Ishikawa (cell line): Measurements from ENCODE around the gene RPS15.

Experiments
- CEBPB ChIP-seq: IDR thresholded peaks from 2 replicates; pipeline ENCODE4 v1.6.1; 2012
- CREB1 ChIP-seq: IDR thresholded peaks from 2 replicates; pipeline ENCODE4 v1.6.1; 2012; ENCODE audit warnings: low read depth
- EGR1 ChIP-seq: IDR thresholded peaks from 2 replicates; pipeline ENCODE4 v1.6.1; 2012
- EP300 ChIP-seq: IDR thresholded peaks from 2 replicates; pipeline ENCODE4 v1.6.1; 2012; ENCODE audit warnings: borderline replicate concordance
- FOXM1 ChIP-seq: IDR thresholded peaks from 2 replicates; pipeline ENCODE4 v1.6.1; 2012; ENCODE audit warnings: low read depth, borderline replicate concordance
- NFIC ChIP-seq: IDR thresholded peaks from 2 replicates; pipeline ENCODE4 v1.6.1; 2012
- RAD21 ChIP-seq: IDR thresholded peaks from 2 replicates; pipeline ENCODE4 v1.6.1; 2012; ENCODE audit warnings: low read depth
- TAF1 ChIP-seq: IDR thresholded peaks from 2 replicates; pipeline ENCODE4 v1.6.1; 2012; ENCODE audit warnings: low read depth, mild to moderate bottlenecking
- TEAD4 ChIP-seq: IDR thresholded peaks from 2 replicates; pipeline ENCODE4 v1.6.1; 2012
- YY1 ChIP-seq: IDR thresholded peaks from 2 replicates; pipeline ENCODE4 v1.6.1; 2012; ENCODE audit warnings: low read depth
- ZBTB7A ChIP-seq: IDR thresholded peaks from 2 replicates; pipeline ENCODE4 v1.6.1; 2012; ENCODE audit warnings: low read depth
- TF ChIP-seq, protein P1 (sequence below): IDR thresholded peaks from 2 replicates; pipeline ENCODE4 v1.6.1; 2012
- TF ChIP-seq, protein P2 (sequence below): IDR thresholded peaks from 2 replicates; pipeline ENCODE4 v1.6.1; 2012; ENCODE audit warnings: low read depth, mild to moderate bottlenecking
- TF ChIP-seq, protein P3 (sequence below): IDR thresholded peaks from 2 replicates; pipeline ENCODE4 v1.6.1; 2012

Gene RPS15

GRCh38 chr19:1435378-1435989, 2.7 kb upstream of the RPS15 start:
- no peak for TF ChIP-seq TAF1

DNA sequence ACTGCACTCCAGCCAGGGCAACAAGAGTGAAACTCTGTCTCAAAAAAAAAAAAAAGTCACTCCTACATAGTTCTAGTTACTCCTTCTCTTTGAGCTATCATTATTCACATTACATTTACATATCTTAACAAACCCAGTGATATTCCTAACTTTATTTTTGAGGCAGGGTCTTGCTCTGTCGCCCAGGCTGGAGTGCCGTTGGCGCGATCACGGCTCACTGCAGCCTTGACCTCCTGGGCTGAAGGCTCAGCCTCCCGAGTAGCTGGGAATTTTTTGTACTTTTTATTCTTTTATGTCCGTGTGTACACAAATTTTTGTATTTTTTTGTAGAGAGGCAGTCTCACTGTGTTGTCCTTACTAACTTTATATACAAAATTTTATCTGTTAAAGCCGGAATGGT, 587 bp upstream of the RPS15 start:
- TF ChIP-seq TAF1 (no peak), NFIC (no peak), YY1 (no peak), CEBPB (no peak)

DNA sequence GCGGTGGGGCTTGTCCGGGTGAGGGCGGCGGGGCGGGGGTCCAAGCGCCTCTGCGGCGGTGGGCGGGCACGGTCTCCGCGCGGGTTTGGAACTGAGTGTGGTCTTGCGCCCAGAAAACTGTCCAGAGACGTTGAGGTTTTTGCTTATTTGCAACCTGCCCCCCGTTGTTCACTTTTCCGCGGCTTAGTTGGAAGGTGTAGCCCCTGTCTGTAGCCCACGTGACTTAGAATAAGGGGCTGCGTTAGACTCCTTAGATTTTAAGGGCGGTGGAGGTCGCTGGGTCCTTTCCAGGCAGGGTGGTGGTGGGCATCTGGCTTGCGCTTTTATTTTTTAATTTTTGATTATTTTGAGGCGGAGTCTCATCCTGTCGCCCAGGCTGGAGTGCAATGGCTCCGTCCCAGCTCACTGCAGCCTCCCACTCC, 748 bp downstream of the RPS15 start:
- TF ChIP-seq, protein P1, sequence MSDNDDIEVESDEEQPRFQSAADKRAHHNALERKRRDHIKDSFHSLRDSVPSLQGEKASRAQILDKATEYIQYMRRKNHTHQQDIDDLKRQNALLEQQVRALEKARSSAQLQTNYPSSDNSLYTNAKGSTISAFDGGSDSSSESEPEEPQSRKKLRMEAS, result 0 out of 2 replicates have a peak, but pooled peaks have one; percentile 18
- TF ChIP-seq, protein P2, sequence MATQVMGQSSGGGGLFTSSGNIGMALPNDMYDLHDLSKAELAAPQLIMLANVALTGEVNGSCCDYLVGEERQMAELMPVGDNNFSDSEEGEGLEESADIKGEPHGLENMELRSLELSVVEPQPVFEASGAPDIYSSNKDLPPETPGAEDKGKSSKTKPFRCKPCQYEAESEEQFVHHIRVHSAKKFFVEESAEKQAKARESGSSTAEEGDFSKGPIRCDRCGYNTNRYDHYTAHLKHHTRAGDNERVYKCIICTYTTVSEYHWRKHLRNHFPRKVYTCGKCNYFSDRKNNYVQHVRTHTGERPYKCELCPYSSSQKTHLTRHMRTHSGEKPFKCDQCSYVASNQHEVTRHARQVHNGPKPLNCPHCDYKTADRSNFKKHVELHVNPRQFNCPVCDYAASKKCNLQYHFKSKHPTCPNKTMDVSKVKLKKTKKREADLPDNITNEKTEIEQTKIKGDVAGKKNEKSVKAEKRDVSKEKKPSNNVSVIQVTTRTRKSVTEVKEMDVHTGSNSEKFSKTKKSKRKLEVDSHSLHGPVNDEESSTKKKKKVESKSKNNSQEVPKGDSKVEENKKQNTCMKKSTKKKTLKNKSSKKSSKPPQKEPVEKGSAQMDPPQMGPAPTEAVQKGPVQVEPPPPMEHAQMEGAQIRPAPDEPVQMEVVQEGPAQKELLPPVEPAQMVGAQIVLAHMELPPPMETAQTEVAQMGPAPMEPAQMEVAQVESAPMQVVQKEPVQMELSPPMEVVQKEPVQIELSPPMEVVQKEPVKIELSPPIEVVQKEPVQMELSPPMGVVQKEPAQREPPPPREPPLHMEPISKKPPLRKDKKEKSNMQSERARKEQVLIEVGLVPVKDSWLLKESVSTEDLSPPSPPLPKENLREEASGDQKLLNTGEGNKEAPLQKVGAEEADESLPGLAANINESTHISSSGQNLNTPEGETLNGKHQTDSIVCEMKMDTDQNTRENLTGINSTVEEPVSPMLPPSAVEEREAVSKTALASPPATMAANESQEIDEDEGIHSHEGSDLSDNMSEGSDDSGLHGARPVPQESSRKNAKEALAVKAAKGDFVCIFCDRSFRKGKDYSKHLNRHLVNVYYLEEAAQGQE, result no peak
- TF ChIP-seq CREB1, result no peak
- TF ChIP-seq, protein P3, sequence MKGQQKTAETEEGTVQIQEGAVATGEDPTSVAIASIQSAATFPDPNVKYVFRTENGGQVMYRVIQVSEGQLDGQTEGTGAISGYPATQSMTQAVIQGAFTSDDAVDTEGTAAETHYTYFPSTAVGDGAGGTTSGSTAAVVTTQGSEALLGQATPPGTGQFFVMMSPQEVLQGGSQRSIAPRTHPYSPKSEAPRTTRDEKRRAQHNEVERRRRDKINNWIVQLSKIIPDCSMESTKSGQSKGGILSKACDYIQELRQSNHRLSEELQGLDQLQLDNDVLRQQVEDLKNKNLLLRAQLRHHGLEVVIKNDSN, result peak; percentile 80
- TF ChIP-seq RAD21, result no peak

DNA sequence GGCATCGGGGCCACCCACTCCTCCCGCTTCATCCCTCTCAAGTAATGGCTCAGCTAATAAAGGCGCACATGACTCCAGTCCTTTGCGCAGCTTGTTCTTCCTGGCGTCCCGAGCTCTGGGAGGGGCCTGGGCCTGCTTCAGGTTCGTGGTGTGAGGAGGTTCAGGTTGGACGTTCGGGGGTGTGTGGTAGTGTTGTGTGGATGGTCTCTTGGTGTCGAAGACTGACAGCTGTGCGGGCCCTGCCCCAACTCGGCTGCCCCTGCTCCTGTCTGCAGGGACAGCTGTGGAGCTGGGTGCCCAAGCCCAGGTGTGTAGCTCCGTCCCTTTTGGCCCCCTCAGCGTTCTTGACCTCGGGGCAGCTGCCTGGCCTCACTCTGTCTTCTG, 2.2 kb downstream of the RPS15 start:
- no peak for TF ChIP-seq ZBTB7A
- no peak for TF ChIP-seq TEAD4
- TF ChIP-seq EP300, result no peak
- TF ChIP-seq CREB1, result no peak
- no peak for TF ChIP-seq EGR1
- TF ChIP-seq FOXM1, result no peak
- no peak for TF ChIP-seq CEBPB
- TF ChIP-seq, protein P2, result no peak
- no peak for TF ChIP-seq YY1

DNA sequence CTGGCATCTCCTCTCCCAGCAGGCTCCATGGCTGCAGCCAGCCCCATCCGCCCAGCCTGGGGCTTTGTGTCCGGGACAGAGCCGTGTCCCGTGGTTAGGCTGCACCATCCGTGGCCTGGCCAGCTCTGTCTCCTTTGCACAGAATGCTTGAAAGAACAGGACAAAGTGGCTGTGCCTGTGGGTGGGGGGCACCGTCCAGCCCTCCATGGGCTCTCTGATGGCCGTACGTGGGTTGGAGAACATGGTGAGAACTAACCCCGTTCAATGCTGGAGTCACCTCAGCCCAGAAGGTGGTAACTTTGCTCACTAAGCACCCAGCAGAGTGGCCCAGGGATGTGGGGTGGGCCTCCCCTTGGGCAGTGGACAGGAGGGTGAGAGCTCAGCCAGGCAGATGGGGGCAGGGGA, 2.8 kb downstream of the RPS15 start:
- TF ChIP-seq FOXM1 (no peak), TAF1 (no peak), YY1 (no peak), NFIC (no peak), EP300 (no peak), CREB1 (no peak), EGR1 (no peak), ZBTB7A (no peak), TEAD4 (no peak), CEBPB (no peak)
- TF ChIP-seq, protein P2, result no peak
- TF ChIP-seq, protein P1, result no peak
